ENCODE measurements around the gene NMT1. TPM values are rescaled to one million over a fixed set of nuclear protein-coding genes. Genes with fewer than 3 reads are reported as not detected.

The NMT1 gene
- total RNA-seq, 2 donors from 2014 or later: 39.4 to 68.5 TPM

DNA sequence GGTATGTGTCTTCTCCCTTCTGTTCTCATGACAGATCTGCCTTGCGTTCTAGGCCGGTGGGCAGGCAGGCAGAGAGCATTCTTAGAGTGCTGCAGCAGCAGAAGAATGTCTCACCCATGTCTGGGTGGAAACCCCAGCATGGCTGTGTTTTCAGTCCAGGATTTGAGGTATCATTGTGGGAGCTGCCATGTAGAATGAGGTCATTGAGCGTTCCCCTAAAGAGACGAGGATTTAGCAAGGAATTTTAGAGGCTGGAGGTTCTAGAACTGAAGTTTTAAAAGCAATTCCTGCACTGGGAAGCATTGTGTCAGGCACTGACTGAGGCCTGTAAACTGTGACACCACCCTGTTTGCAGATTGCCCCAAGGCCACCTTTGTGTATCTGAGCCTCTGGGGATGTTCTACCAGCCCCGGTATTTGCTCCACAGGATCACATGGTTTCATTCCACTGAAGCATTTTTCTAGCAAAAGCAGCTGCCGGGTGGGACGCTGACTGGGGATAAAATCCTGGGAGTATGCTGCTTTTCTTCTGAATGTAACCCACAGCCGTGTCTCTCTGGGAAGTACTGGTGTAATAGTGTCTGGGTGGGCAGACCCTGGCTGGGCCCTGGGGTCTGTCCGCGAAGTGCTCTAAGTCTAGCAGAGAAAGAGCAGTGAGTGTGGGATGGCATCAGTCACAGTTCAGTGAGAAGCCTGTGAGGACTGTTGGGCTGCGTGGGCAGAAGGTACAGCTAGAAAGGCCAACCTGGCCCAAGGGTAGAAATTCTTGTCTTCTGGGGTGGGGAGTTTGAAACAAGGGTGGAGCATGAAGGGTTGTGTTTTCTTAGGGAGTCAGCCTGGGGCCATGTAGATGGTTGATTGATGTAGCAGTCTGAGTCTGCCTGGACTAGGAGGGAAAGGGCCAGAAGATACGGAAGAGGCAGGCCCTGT is 41.0 kb downstream of the NMT1 start:
- Histone ChIP-seq H3K4me1 (replicated peaks) (peaks cover 4% of the 10 kb centered on the region), H3K4me3 (no peak overlapping the region), H3K36me3 (peaks cover 16 to 38% of the 10 kb centered on the region in 2 donors), H3K9me3 (no peaks in the 10 kb centered on the region), H3K27me3 (replicated peaks; ENCODE audit: insufficient read depth) (no peaks in the 10 kb centered on the region), H3K27ac (no peak overlapping the region)
- WGBS: 80% methylated on average over 12 of the region's 12 CpGs
- no peak for DNase-seq (ENCODE audit: low spot score)
- TF ChIP-seq POLR2AphosphoS5 (IDR thresholded peaks at IDR 0.05): no peak
- TF ChIP-seq CTCF (IDR thresholded peaks at IDR 0.05): no peak
- no peak for TF ChIP-seq POLR2A (IDR thresholded peaks at IDR 0.05)
- intact Hi-C loops (cut with DNase I): no loop called here

GRCh38 chr17:45102856-45103255 is 41.7 kb downstream of the NMT1 start:
- TF ChIP-seq CTCF (IDR thresholded peaks at IDR 0.05) (no peak), POLR2AphosphoS5 (IDR thresholded peaks at IDR 0.05) (no peak), POLR2A (IDR thresholded peaks at IDR 0.05) (no peak)
- Histone ChIP-seq H3K36me3 (peaks cover 14 to 33% of the 10 kb centered on the region in 2 donors), H3K4me1 (replicated peaks) (peaks cover 4% of the 10 kb centered on the region), H3K4me3 (no peak overlapping the region), H3K27ac (no peak overlapping the region), H3K9me3 (no peaks in the 10 kb centered on the region), H3K27me3 (replicated peaks; ENCODE audit: insufficient read depth) (no peaks in the 10 kb centered on the region)
- intact Hi-C loops (cut with DNase I): no loop called here
- no peak for DNase-seq (ENCODE audit: low spot score)
- WGBS: 83% methylated on average over 9 of the region's 9 CpGs

- H3K4me1 ChIP-seq (replicated peaks): peaks cover 4% of the 10 kb centered on the region
- H3K27me3 ChIP-seq (replicated peaks; ENCODE audit: insufficient read depth): no peaks in the 10 kb centered on the region
- no peak overlapping the region for H3K4me3 ChIP-seq
- intact Hi-C loops (cut with DNase I): no loop called here
- 59% methylated on average over 9 of the region's 9 CpGs for WGBS
- H3K9me3 ChIP-seq: no peaks in the 10 kb centered on the region
- peaks cover 14 to 29% of the 10 kb centered on the region in 2 donors for H3K36me3 ChIP-seq
- TF ChIP-seq POLR2AphosphoS5 (IDR thresholded peaks at IDR 0.05) (no peak), POLR2A (IDR thresholded peaks at IDR 0.05) (no peak), CTCF (IDR thresholded peaks at IDR 0.05) (no peak)
- DNase-seq (ENCODE audit: low spot score): no peak
- no peak overlapping the region for H3K27ac ChIP-seq
These were observed 42.2 kb downstream of the NMT1 start for GRCh38 chr17:45103269-45103795.

DNA sequence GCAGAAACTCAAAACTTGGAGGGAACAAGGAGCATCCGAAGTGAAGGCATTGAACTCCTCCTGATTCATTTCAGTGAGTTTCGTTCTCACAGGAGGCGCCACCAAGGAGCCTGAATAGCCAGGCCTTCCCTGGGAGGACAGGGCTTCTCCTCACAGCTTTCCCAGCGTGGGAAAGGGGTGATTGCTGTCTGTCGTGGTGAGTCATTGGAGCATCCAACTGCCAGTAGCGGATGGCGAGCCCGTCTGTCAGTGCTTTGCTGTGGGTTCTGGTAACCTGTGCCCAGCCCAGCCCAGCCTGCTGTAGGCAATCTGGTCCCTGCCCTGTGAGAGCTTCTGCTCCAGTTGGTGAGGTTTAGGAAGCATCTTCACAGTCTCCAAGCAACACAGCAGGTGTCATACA is 42.9 kb downstream of the NMT1 start:
- intact Hi-C loops (cut with DNase I): no loop called here
- TF ChIP-seq POLR2A (IDR thresholded peaks at IDR 0.05) (no peak), POLR2AphosphoS5 (IDR thresholded peaks at IDR 0.05) (no peak), CTCF (IDR thresholded peaks at IDR 0.05) (no peak)
- Histone ChIP-seq H3K9me3 (no peaks in the 10 kb centered on the region), H3K4me3 (no peak overlapping the region), H3K27ac (no peak overlapping the region), H3K27me3 (replicated peaks; ENCODE audit: insufficient read depth) (no peaks in the 10 kb centered on the region), H3K4me1 (replicated peaks) (no peaks in the 10 kb centered on the region), H3K36me3 (peaks cover 14 to 29% of the 10 kb centered on the region in 2 donors)
- DNase-seq (ENCODE audit: low spot score): no peak
- WGBS: 93% methylated on average over 4 of the region's 8 CpGs

Data from prostate gland (tissue), 2 donors.